HG03571 (cell line): ENCODE results near the gene JADE2.
"Not testable (repeated sequence)": the region's sequence is repeated elsewhere in the genome, so short reads cannot be mapped to it uniquely, and the experiment has no call there.

Experiments used
- ATAC-seq: cut with Tn5 transposase; IDR thresholded peaks from one replicate; pipeline ENCODE4 v1.9.1; 2021; ENCODE audit not compliant: unreplicated experiment

The JADE2 gene

GRCh38 chr5:134550271-134551214 is 25.1 kb downstream of the JADE2 start:
- no peak for ATAC-seq

GRCh38 chr5:134551901-134552300 is 26.4 kb downstream of the JADE2 start:
- no peak for ATAC-seq

- ATAC-seq: no peak
These were observed 26.8 kb downstream of the JADE2 start for GRCh38 chr5:134552301-134552700.

GRCh38 chr5:134552716-134553115 is 27.2 kb downstream of the JADE2 start:
- ATAC-seq: not testable (repeated sequence)

GRCh38 chr5:134553821-134554267 is 28.4 kb downstream of the JADE2 start:
- ATAC-seq: no peak

- peak; percentile 58 for ATAC-seq
These were observed 29.1 kb downstream of the JADE2 start for GRCh38 chr5:134554319-134555222.

GRCh38 chr5:134555223-134555889 is 29.9 kb downstream of the JADE2 start:
- no peak for ATAC-seq

GRCh38 chr5:134555890-134556311 is 30.4 kb downstream of the JADE2 start:
- ATAC-seq: no peak

GRCh38 chr5:134556588-134556987 is 31.1 kb downstream of the JADE2 start:
- not testable (repeated sequence) for ATAC-seq

- ATAC-seq: no peak
These were observed 31.5 kb downstream of the JADE2 start for GRCh38 chr5:134556994-134557393.

GRCh38 chr5:134559672-134560071 is 34.2 kb downstream of the JADE2 start:
- no peak for ATAC-seq

- no peak for ATAC-seq
These were observed 35.2 kb downstream of the JADE2 start for GRCh38 chr5:134560698-134561097.

GRCh38 chr5:134561871-134562296 is 36.4 kb downstream of the JADE2 start:
- ATAC-seq: no peak

GRCh38 chr5:134563221-134563620 is 37.8 kb downstream of the JADE2 start:
- ATAC-seq: no peak

GRCh38 chr5:134563962-134564361 is 38.5 kb downstream of the JADE2 start:
- no peak for ATAC-seq

- no peak for ATAC-seq
These were observed 38.9 kb downstream of the JADE2 start for GRCh38 chr5:134564396-134564795.

GRCh38 chr5:134565791-134566740 is 40.6 kb downstream of the JADE2 start:
- ATAC-seq: no peak

- ATAC-seq: no peak
These were observed 41.3 kb downstream of the JADE2 start for GRCh38 chr5:134566741-134567221.

GRCh38 chr5:134567641-134568336 is 42.3 kb downstream of the JADE2 start:
- no peak for ATAC-seq
